T-cell (primary cell): ENCODE measurements around the gene FAM228B. TPM values are rescaled to one million over a fixed set of nuclear protein-coding genes. Genes with fewer than 3 reads are reported as not detected.

ENCODE experiments used
- ATAC-seq, 4 experiments: fragments of 200-7000 bp in 3 of 4; fragments of 150-1000 bp in 1 of 4; cut with Tn5 transposase; replicated peaks in 1 of 4; 1 replicate in 3 of 4; 2 replicates in 1 of 4; pipeline ENCODE4 v1.10.0; 2021; ENCODE audit warnings: moderate library complexity in 3 of 4, mild to moderate bottlenecking in 2 of 4, moderate number of reproducible peaks in 1 of 4
- CTCF ChIA-PET, 2 donors: fragments of 300-600 bp; sonication (Branson Sonifier 250); formaldehyde crosslinking; loops; one replicate each; lab custom pipeline; 2022; ENCODE audit warnings: antibody characterized with exemption in 2 of 2; lab: Charles Lee
- POLR2A ChIA-PET, 2 donors: fragments of 300-600 bp; sonication (Branson Sonifier 250); formaldehyde crosslinking; loops; one replicate each; lab custom pipeline; 2022; ENCODE audit warnings: antibody characterized with exemption in 2 of 2; lab: Charles Lee
- DNase-seq, 35 experiments: peaks; one replicate each; pipeline versions ENCODE4 v3.0.0 to v3.0.0-alpha.2; 2013 to 2023
- H3K27ac ChIP-seq: one replicate; pipeline ENCODE4 v1.5.1; 2013; ENCODE audit warnings: low read length
- H3K27me3 ChIP-seq, 2 experiments: replicated peaks in 1 of 2; 1 replicate in 1 of 2; 2 replicates in 1 of 2; pipeline versions ENCODE4 v1.6.1 to v1.7.0; 2013; ENCODE audit warnings: low read length in 1 of 2, mixed read lengths in 1 of 2; ENCODE audit not compliant: control insufficient read depth in 2 of 2, insufficient read depth in 2 of 2; ENCODE audit errors: extremely low read depth in 1 of 2
- H3K36me3 ChIP-seq, 2 donors: 1 replicate in 1 of 2; 2 replicates in 1 of 2; pipeline versions ENCODE4 v1.6.1 to v1.7.0; 2013; ENCODE audit warnings: low read length in 1 of 2; ENCODE audit not compliant: control insufficient read depth in 2 of 2, insufficient read depth in 1 of 2; ENCODE audit errors: extremely low read depth in 1 of 2
- H3K4me1 ChIP-seq, 2 experiments: 1 replicate in 1 of 2; 2 replicates in 1 of 2; pipeline versions ENCODE4 v1.6.1 to v1.7.0; 2013; ENCODE audit warnings: low read length in 2 of 2, mixed read lengths in 1 of 2; ENCODE audit not compliant: insufficient read depth in 2 of 2, control insufficient read depth in 1 of 2; ENCODE audit errors: extremely low read depth in 1 of 2
- H3K4me3 ChIP-seq, 2 donors: 1 replicate in 1 of 2; 2 replicates in 1 of 2; pipeline versions ENCODE4 v1.5.1 to v1.7.0; 2013; ENCODE audit warnings: mild to moderate bottlenecking in 2 of 2, low read length in 1 of 2, moderate library complexity in 1 of 2; ENCODE audit not compliant: control insufficient read depth in 1 of 2; ENCODE audit errors: extremely low read depth in 1 of 2
- H3K9me3 ChIP-seq: 2 replicates; pipeline ENCODE4 v1.7.0; 2013
- H3K27ac Mint-ChIP-seq, 2 donors: one replicate each; pipeline ENCODE4 v1.8.0; 2020 to 2021; ENCODE audit warnings: mild to moderate bottlenecking in 2 of 2, mixed read lengths in 2 of 2
- H3K27me3 Mint-ChIP-seq, 2 donors: one replicate each; pipeline ENCODE4 v1.8.0; 2021 to 2022; ENCODE audit warnings: mixed read lengths in 2 of 2
- H3K36me3 Mint-ChIP-seq: one replicate; pipeline ENCODE4 v1.8.0; 2021; ENCODE audit warnings: mixed read lengths
- H3K4me1 Mint-ChIP-seq, 3 donors: one replicate each; pipeline ENCODE4 v1.8.0; 2020 to 2022; ENCODE audit warnings: mixed read lengths in 3 of 3, mild to moderate bottlenecking in 1 of 3
- H3K4me3 Mint-ChIP-seq, 3 donors: one replicate each; pipeline ENCODE4 v1.8.0; 2020 to 2022; ENCODE audit warnings: mild to moderate bottlenecking in 3 of 3, mixed read lengths in 3 of 3, moderate library complexity in 3 of 3
- H3K9me3 Mint-ChIP-seq, 3 donors: one replicate each; pipeline ENCODE4 v1.8.0; 2020 to 2022; ENCODE audit warnings: mixed read lengths in 3 of 3
- WGBS: methylation state at CpG from one replicate; pipeline ENCODE4 v1.1.5; 2013; ENCODE audit warnings: missing lambda C conversion rate; ENCODE audit not compliant: insufficient coverage; 5-methylcytosine and 5-hydroxymethylcytosine counted together
- total RNA-seq, 35 experiments: library from RNA in 6 of 35; stranded (reverse) in 6 of 35; fragments of 120-200 nt in 1 of 35; gene quantifications; one replicate each; pipeline versions ENCODE4 v1.2.1 to v1.2.4 and lab custom pipeline; 2013 to 2026

Gene FAM228B
- total RNA-seq, 5 donors from 2014 or later (not counting 1 experiment from before 2014, with no cell fraction given): 16.4 to 24.7 (median 18.5) TPM

DNA sequence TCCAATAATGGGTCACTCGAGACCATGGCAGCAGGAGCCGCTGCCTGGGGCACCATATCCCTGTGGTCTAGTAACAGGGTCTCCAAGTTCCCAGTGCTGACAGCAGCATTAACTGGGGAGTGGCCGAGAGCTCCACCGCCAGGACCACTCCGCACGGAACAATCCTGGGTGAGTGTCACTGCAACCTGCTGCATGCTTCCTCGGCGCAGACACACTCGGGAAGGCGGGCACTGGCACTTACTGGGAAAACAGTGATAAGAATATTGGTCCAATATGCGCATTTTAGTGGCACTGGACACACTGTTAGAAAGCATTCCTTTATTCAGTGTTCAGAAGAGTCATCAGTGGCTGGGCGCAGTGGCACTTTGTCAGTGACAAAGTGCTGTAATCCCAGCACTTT, 81.2 kb downstream of the FAM228B start:
- H3K4me1 ChIP-seq: no peaks in the 10 kb centered on the region

GRCh38 chr2:24205131-24205530, 81.9 kb downstream of the FAM228B start:
- Mint-ChIP-seq H3K27me3 (no peaks in the 10 kb centered on the region), H3K4me3 (no peak overlapping the region), H3K4me1 (no peaks in the 10 kb centered on the region), H3K27ac (no peak overlapping the region), H3K36me3 (peaks cover 85% of the 10 kb centered on the region), H3K9me3 (no peaks in the 10 kb centered on the region)
- ChIA-PET CTCF (no interaction called here), POLR2A (no interaction called here)
- 99% methylated on average over 4 of the region's 4 CpGs for WGBS
- Histone ChIP-seq H3K27ac (no peak overlapping the region), H3K4me3 (no peak overlapping the region), H3K27me3 (no peaks in the 10 kb centered on the region), H3K4me1 (no peaks in the 10 kb centered on the region), H3K36me3 (peaks cover 34 to 70% of the 10 kb centered on the region in 2 donors), H3K9me3 (no peaks in the 10 kb centered on the region)
- ATAC-seq (no peak), DNase-seq (no peak)

More for the DNA sequence above, 81.2 kb downstream of the FAM228B start:
- no peak overlapping the region for H3K27ac Mint-ChIP-seq
- H3K4me1 Mint-ChIP-seq: no peaks in the 10 kb centered on the region
- H3K27me3 Mint-ChIP-seq: no peaks in the 10 kb centered on the region
- H3K4me3 Mint-ChIP-seq: no peak overlapping the region
- Histone ChIP-seq H3K9me3 (no peaks in the 10 kb centered on the region), H3K4me3 (no peak overlapping the region), H3K27me3 (no peaks in the 10 kb centered on the region), H3K36me3 (peaks cover 29 to 64% of the 10 kb centered on the region in 2 donors), H3K27ac (no peak overlapping the region)
- CTCF ChIA-PET: no interaction called here
- DNase-seq (no peak), ATAC-seq (no peak)
- H3K36me3 Mint-ChIP-seq: peaks cover 82% of the 10 kb centered on the region
- POLR2A ChIA-PET: no interaction called here
- 99% methylated on average over 12 of the region's 12 CpGs for WGBS
- no peaks in the 10 kb centered on the region for H3K9me3 Mint-ChIP-seq

DNA sequence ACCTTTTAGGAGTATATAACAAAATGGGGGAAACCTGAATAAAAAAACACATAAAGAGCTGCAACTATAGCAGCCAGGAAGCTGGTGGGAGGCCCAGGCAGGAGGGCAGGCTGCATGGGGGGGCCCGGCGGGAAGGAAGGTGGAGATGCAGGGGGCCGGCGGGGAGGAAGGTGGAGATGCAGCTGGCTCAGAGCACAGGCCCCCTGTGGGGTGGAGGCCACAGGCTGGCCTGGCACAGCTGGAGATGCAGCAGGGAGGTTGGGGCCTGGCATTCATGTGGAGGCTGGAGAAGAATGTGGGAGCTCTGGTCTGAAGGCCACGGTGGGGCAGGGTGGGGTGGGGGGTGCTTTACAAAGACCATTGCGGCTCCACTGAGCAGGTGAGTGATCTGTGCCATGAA, 83.0 kb downstream of the FAM228B start:
- no peaks in the 10 kb centered on the region for H3K27me3 ChIP-seq
- H3K4me3 Mint-ChIP-seq: no peak overlapping the region
- no peaks in the 10 kb centered on the region for H3K9me3 ChIP-seq
- H3K4me1 ChIP-seq: no peaks in the 10 kb centered on the region
- peaks cover 86% of the 10 kb centered on the region for H3K36me3 Mint-ChIP-seq
- no peaks in the 10 kb centered on the region for H3K9me3 Mint-ChIP-seq
- 100% methylated on average over 6 of the region's 6 CpGs for WGBS
- no peak overlapping the region for H3K4me3 ChIP-seq
- CTCF ChIA-PET: no interaction called here
- no peaks in the 10 kb centered on the region for H3K27me3 Mint-ChIP-seq
- H3K27ac Mint-ChIP-seq: no peak overlapping the region
- no peak overlapping the region for H3K27ac ChIP-seq
- peaks cover 34 to 80% of the 10 kb centered on the region in 2 donors for H3K36me3 ChIP-seq
- H3K4me1 Mint-ChIP-seq: no peaks in the 10 kb centered on the region
- ATAC-seq (no peak), DNase-seq (no peak)
- POLR2A ChIA-PET: no interaction called here

DNA sequence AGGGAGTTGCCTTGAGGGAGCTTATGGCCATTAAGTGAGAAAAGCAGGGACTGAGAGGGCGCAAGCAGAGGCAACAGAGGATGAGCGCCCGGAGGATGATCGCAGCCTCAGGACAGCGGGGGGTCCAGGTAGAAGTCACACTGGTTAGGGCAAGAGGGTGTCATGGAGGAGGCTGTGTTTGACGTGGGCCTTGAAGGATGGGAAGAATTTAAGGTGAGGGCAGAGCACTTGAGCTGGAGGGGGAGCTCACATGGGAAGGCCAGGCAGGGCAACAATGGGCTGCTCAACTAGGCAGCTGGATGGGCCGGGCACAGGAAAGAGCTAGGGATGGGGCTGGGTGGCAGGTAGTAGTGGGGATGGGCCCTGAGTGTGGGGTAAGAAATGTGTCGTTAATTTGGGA, 83.4 kb downstream of the FAM228B start:
- Histone ChIP-seq H3K4me1 (no peaks in the 10 kb centered on the region), H3K9me3 (no peaks in the 10 kb centered on the region), H3K27ac (no peak overlapping the region), H3K4me3 (no peak overlapping the region), H3K36me3 (peaks cover 34 to 82% of the 10 kb centered on the region in 2 donors), H3K27me3 (no peaks in the 10 kb centered on the region)
- Mint-ChIP-seq H3K9me3 (no peaks in the 10 kb centered on the region), H3K36me3 (peaks cover 86% of the 10 kb centered on the region), H3K4me3 (no peak overlapping the region), H3K27me3 (no peaks in the 10 kb centered on the region), H3K4me1 (no peaks in the 10 kb centered on the region), H3K27ac (no peak overlapping the region)
- ATAC-seq (no peak), DNase-seq (no peak)
- CTCF ChIA-PET: no interaction called here
- WGBS: 92% methylated on average over 8 of the region's 8 CpGs
- POLR2A ChIA-PET: interaction anchor here in 1 of 2 donors (0.6 kb wide), 1 partner anchor 13 kb away, joined by 4 read pairs; no protein-coding TSS in a partner anchor

- Mint-ChIP-seq H3K4me1 (no peaks in the 10 kb centered on the region), H3K36me3 (peaks cover 89% of the 10 kb centered on the region), H3K27ac (no peak overlapping the region), H3K9me3 (no peaks in the 10 kb centered on the region), H3K27me3 (no peaks in the 10 kb centered on the region), H3K4me3 (no peak overlapping the region)
- Histone ChIP-seq H3K27me3 (no peaks in the 10 kb centered on the region), H3K4me1 (no peaks in the 10 kb centered on the region), H3K9me3 (no peaks in the 10 kb centered on the region), H3K36me3 (peaks cover 34 to 85% of the 10 kb centered on the region in 2 donors), H3K4me3 (no peak overlapping the region), H3K27ac (no peak overlapping the region)
- ATAC-seq (no peak), DNase-seq (no peak)
- 92% methylated on average over 11 of the region's 11 CpGs for WGBS
- POLR2A ChIA-PET: interaction anchor here in 1 of 2 donors (0.6 kb wide), 1 partner anchor 13 kb away, joined by 4 read pairs; no protein-coding TSS in a partner anchor
- CTCF ChIA-PET: interaction anchor here in 1 of 2 donors (0.6 kb wide), 1 partner anchor 385 kb away, joined by 3 read pairs; no protein-coding TSS in a partner anchor
These were observed 84.1 kb downstream of the FAM228B start for GRCh38 chr2:24207359-24207758.

DNA sequence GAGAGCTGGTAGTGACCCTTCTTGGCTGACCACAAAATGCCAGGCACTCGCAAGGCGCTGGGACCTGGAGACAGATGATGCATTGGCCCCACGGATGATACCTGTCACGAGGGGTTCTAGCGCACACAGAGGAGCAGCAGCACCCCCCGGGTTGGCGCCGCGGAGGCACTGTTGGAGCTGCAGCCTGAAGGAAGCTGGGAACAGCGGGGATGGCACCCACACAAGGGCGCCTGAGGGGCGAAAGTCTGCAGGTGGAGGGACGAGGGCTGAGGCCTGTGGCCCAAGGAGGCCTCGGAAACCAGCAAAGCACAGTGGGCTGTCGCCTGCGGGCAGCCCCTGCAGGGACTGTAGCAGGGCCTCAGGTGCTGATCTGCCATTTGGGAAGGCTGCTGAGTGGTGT, 85.2 kb downstream of the FAM228B start:
- Histone ChIP-seq H3K36me3 (peaks cover 36 to 88% of the 10 kb centered on the region in 2 donors), H3K4me1 (no peaks in the 10 kb centered on the region), H3K9me3 (no peaks in the 10 kb centered on the region), H3K27me3 (no peaks in the 10 kb centered on the region), H3K4me3 (no peak overlapping the region), H3K27ac (no peak overlapping the region)
- ChIA-PET CTCF (no interaction called here), POLR2A (interaction anchor here in 1 of 2 donors (0.6 kb wide), 1 partner anchor 26 kb away, joined by 3 read pairs; no protein-coding TSS in a partner anchor)
- no peak overlapping the region for H3K27ac Mint-ChIP-seq
- no peaks in the 10 kb centered on the region for H3K9me3 Mint-ChIP-seq
- DNase-seq: no peak
- ATAC-seq: no peak
- 97% methylated on average over 16 of the region's 16 CpGs for WGBS
- no peaks in the 10 kb centered on the region for H3K4me1 Mint-ChIP-seq
- no peak overlapping the region for H3K4me3 Mint-ChIP-seq
- no peaks in the 10 kb centered on the region for H3K27me3 Mint-ChIP-seq
- H3K36me3 Mint-ChIP-seq: peaks cover 89% of the 10 kb centered on the region
